OCI-LY3 (cell line): ENCODE data around the gene WDR27.

Experiments used
- H2AFZ ChIP-seq: fragments of 200-600, 300-600 bp; shearing (Covaris generic); 2 replicates; pipeline ENCODE4 v1.6.0; 2014; ENCODE audit warnings: antibody characterized with exemption, low read depth, low read length
- H3K27ac ChIP-seq: fragments of 200-600, 300-600 bp; sonication (generic); 2 replicates; pipeline ENCODE4 v1.5.1; 2014; ENCODE audit warnings: mild to moderate bottlenecking, low read length, moderate library complexity, mixed read lengths
- H3K27me3 ChIP-seq: fragments of 200-600, 300-600 bp; sonication (generic); 2 replicates; pipeline ENCODE4 v1.6.1; 2014; ENCODE audit warnings: low read depth, low read length, mixed read lengths
- H3K36me3 ChIP-seq: fragments of 200-600, 300-600 bp; sonication (generic); replicated peaks from 2 replicates; pipeline ENCODE3; 2014; ENCODE audit warnings: low read depth, low read length, mixed read lengths
- H3K4me1 ChIP-seq: fragments of 300-600, 200-600 bp; sonication (generic); 2 replicates; pipeline ENCODE4 v1.6.1; 2014; ENCODE audit warnings: low read length, mixed read lengths
- H3K4me2 ChIP-seq: fragments of 200-600, 300-600 bp; sonication (generic); 2 replicates; pipeline ENCODE4 v1.6.1; 2014; ENCODE audit warnings: low read length, mixed read lengths
- H3K4me3 ChIP-seq: fragments of 300-600, 200-600 bp; sonication (generic); 2 replicates; pipeline ENCODE4 v1.5.1; 2014; ENCODE audit warnings: antibody characterized with exemption, mild to moderate bottlenecking, low read length, moderate library complexity
- H3K79me2 ChIP-seq: fragments of 300-600, 200-600 bp; shearing (Covaris generic); 2 replicates; pipeline ENCODE4 v1.6.1; 2014; ENCODE audit warnings: mild to moderate bottlenecking, low read length, mixed read lengths
- H3K9ac ChIP-seq: fragments of 300-600, 200-600 bp; shearing (Covaris generic); 2 replicates; pipeline ENCODE4 v1.6.0; 2014; ENCODE audit warnings: mild to moderate bottlenecking, low read length, moderate library complexity
- H3K9me3 ChIP-seq: fragments of 200-600, 300-600 bp; shearing (Covaris generic); 2 replicates; pipeline ENCODE4 v1.6.1; 2014; ENCODE audit warnings: low read length, mixed read lengths; ENCODE audit not compliant: insufficient read depth
- H4K20me1 ChIP-seq: fragments of 200-600, 300-600 bp; sonication (generic); 2 replicates; pipeline ENCODE4 v1.6.1; 2016; ENCODE audit warnings: low read length, mixed read lengths; ENCODE audit not compliant: insufficient read depth
- CTCF ChIP-seq: fragments of 200-600, 300-600 bp; sonication (generic); IDR thresholded peaks from 2 replicates; pipeline ENCODE4 v1.5.1; 2014; ENCODE audit warnings: antibody characterized with exemption, low read length, low read depth
- EZH2phosphoT487 ChIP-seq: fragments of 200-600 bp; shearing (Covaris generic); IDR thresholded peaks from 2 replicates; pipeline ENCODE4 v1.6.1; 2018; ENCODE audit warnings: antibody characterized with exemption, mixed run types, low read depth

The WDR27 gene

GRCh38 chr6:169559592-169559991, 142.2 kb downstream of the WDR27 start:
- Histone ChIP-seq H2AFZ (no peak overlapping the region), H3K27me3 (no peaks in the 10 kb centered on the region), H3K4me3 (no peak overlapping the region), H3K36me3 (no peaks in the 10 kb centered on the region), H3K79me2 (no peaks in the 10 kb centered on the region), H3K9me3 (no peaks in the 10 kb centered on the region), H3K4me2 (no peak overlapping the region), H4K20me1 (no peaks in the 10 kb centered on the region), H3K9ac (no peak overlapping the region), H3K4me1 (peaks cover 26% of the 10 kb centered on the region), H3K27ac (no peak overlapping the region)
- TF ChIP-seq CTCF (no peak), EZH2phosphoT487 (no peak)

GRCh38 chr6:169558774-169559441, 142.9 kb downstream of the WDR27 start:
- H3K4me3 ChIP-seq: no peak overlapping the region
- no peak overlapping the region for H3K9ac ChIP-seq

GRCh38 chr6:169558378-169558773, 143.5 kb downstream of the WDR27 start:
- Histone ChIP-seq H3K79me2 (no peaks in the 10 kb centered on the region), H2AFZ (no peak overlapping the region)

More at GRCh38 chr6:169558774-169559441, 142.9 kb downstream of the WDR27 start:
- H3K9me3 ChIP-seq: no peaks in the 10 kb centered on the region
- no peaks in the 10 kb centered on the region for H3K36me3 ChIP-seq
- no peak overlapping the region for H3K27ac ChIP-seq
- no peaks in the 10 kb centered on the region for H3K79me2 ChIP-seq
- TF ChIP-seq EZH2phosphoT487: no peak
- TF ChIP-seq CTCF: no peak
- no peak overlapping the region for H3K4me2 ChIP-seq
- H2AFZ ChIP-seq: no peak overlapping the region
- peaks cover 26% of the 10 kb centered on the region for H3K4me1 ChIP-seq
- H4K20me1 ChIP-seq: no peaks in the 10 kb centered on the region
- no peaks in the 10 kb centered on the region for H3K27me3 ChIP-seq

GRCh38 chr6:169557887-169558286, 143.9 kb downstream of the WDR27 start:
- no peaks in the 10 kb centered on the region for H3K9me3 ChIP-seq
- H3K4me1 ChIP-seq: peaks cover 25% of the 10 kb centered on the region
- H3K4me2 ChIP-seq: no peak overlapping the region
- no peak overlapping the region for H3K9ac ChIP-seq
- H3K36me3 ChIP-seq: no peaks in the 10 kb centered on the region
- no peaks in the 10 kb centered on the region for H3K79me2 ChIP-seq
- no peak overlapping the region for H3K4me3 ChIP-seq
- H4K20me1 ChIP-seq: no peaks in the 10 kb centered on the region
- no peaks in the 10 kb centered on the region for H3K27me3 ChIP-seq
- H2AFZ ChIP-seq: no peak overlapping the region
- TF ChIP-seq EZH2phosphoT487: no peak
- H3K27ac ChIP-seq: no peak overlapping the region

More at GRCh38 chr6:169558378-169558773, 143.5 kb downstream of the WDR27 start:
- Histone ChIP-seq H4K20me1 (no peaks in the 10 kb centered on the region), H3K27ac (no peak overlapping the region), H3K4me1 (peaks cover 26% of the 10 kb centered on the region), H3K4me2 (no peak overlapping the region), H3K27me3 (no peaks in the 10 kb centered on the region), H3K4me3 (no peak overlapping the region), H3K9me3 (no peaks in the 10 kb centered on the region), H3K36me3 (no peaks in the 10 kb centered on the region), H3K9ac (no peak overlapping the region)
- TF ChIP-seq CTCF: no peak
- no peak for TF ChIP-seq EZH2phosphoT487
